SK-N-SH (cell line): Measurements from ENCODE around the gene NFATC3.

ENCODE experiments used
- MAX ChIP-seq: IDR thresholded peaks from 2 replicates; pipeline ENCODE4 v1.4.0; 2012; ENCODE audit warnings: low read depth
- MEF2A ChIP-seq: IDR thresholded peaks from 2 replicates; pipeline ENCODE4 v1.4.0; 2012; ENCODE audit warnings: low read depth, borderline replicate concordance

GRCh38 chr16:68269793-68270192, 184.6 kb downstream of the NFATC3 start:
- TF ChIP-seq MEF2A (no peak), MAX (no peak)
